ENCODE measurements around the gene GINS2.

The GINS2 gene

GRCh38 chr16:85716022-85716679 is 27.4 kb upstream of the GINS2 start:
- DNase-seq: peak; percentile 53

DNA sequence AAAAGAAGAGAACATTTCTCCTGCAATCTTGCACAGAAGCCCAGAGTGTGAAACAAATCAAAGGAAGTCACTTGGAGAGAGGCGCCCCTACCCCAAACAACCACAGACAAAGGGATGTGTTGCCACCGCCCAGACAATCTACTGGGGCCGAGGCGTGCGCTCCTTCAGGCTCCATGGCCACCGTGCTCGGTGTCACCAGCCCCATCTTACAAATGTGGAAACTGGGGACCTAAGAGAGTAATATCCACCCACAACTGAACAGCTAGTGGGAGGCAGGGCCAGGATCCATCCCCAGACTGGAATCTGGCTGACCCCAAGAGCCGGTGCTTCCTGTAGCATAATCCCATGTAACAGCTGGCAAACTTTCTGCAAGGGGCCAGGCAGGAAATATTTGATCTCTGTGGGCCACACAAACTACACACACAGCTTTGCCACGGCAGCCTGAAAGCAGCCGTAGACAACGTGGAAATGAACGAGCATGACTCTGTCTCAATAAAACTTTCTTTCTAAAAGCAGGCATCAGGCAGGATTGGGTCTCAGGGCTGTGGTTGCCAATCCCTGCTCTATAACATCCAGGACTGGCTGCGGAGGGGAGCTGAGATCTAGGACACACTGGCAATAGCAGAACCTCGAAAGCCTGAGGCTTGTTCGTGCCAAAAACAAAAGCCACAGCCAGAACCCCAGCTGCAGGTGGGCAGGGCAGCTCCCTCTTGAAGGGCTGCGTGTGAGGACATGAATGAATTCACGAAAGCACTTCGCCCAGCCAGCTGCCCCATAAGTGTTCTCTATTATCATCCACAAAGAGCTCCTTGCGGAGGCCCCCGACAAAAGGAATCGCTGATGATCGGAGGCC is 26.6 kb upstream of the GINS2 start:
- peak; percentile 73 for DNase-seq

GRCh38 chr16:85712801-85713200 is 24.0 kb upstream of the GINS2 start:
- peak; percentile 81 for DNase-seq

DNA sequence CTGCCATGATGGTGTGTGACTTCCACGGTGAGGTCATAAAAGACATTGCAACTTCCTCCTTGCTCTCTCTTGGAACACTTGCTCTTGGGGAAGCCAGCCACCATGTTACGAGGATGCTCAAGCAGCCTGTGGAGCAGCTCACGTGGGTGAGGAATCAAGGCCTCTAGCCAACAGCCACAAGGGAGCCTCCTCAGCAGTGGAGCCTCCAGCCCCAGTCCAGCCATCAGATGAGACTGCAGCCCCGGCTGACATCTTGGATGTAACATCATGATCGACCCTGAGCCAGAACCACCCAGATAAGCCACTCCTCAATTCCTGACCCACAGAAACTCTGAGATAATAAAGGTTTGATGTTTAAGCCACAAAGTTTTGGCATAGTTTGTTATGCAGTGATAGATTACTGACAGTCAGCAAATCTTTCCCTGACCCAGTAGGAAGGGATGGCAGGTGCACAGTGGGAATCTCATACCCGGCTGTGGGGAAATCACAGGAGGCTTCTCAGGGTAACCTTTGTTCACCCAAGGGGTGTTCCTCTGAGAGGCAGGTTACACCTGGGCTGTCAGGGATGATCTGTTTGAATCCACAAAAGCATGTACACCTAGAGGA is 23.3 kb upstream of the GINS2 start:
- DNase-seq: no peak

DNA sequence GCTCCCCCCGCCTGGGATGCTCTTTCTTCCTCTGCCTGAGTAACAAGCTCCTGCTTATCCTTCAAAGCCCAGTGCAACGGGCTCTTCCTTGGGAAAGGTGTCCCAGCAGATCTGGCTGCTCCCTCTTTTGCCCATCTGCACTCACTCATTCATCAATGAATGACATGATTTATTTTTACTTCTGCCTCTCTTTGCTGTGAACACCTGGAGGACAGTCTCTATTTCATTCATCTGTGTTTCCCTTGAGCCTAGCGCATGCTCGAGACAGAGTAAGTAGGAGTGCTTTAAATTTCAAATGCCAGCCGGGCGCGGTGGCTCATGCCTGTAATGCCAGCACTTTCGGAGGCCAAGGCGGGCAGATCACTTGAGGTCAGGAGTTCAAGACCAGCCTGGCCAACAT is 22.0 kb upstream of the GINS2 start:
- peak; percentile 79 for DNase-seq

DNA sequence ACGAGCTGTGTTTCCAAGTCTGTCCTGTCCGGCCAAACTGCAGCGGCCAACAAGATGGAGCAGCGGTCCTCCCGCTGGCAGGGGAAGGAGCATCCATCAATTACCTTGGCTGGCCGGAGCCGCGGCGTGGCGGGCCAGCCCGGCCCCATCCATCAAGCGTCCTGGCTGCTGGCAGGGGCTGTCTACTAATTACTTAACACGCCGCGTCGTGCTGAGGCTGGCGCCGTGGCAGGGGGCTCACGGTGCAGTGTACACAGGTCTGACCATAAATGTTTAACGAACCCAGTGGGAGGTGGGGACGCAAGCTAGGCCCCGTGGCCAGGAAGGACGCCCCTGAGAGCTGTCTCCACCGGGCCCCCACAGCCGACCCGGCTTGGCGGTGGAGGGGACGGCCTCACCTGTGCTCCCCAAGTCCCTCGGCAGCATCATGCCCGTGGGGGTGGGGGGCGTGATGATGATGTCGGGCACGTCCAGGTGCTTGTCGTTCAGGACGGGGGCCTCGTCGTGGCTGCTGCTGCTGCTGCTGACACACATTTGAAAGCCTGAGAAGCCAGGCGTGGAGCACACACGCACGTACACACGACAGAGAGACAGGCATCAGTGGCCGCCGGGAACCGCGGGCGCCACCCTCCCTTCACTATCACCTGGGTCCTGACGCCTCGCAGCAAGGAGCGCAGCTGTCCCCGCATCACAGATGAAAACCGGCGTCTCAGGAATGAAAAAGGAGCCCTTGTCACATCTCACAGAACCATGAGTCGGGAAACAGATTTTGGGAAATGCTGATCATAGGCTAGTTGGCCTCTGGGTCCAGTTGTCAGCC is 21.2 kb upstream of the GINS2 start:
- peak; percentile 92 for DNase-seq

DNA sequence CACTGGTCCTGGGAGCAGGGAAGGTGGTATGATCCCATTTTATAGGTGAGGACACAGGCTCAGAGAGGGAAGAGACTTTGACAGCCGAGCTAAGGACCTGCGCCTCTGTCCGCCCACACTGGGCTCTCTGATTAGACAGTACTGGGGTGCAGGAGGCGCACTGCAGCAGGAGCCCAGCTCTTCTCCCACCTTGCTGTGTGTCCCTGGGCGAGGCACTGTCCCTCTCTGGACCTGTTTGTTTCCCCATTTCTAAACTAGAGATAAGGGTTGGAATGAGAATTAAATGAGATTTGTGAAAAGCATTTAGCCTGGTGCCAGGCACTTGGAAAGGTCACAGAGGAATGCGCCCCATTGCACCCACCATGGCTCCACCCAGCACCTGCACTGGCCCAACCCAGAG is 19.6 kb upstream of the GINS2 start:
- no peak for DNase-seq

GRCh38 chr16:85707528-85708095 is 18.9 kb upstream of the GINS2 start:
- DNase-seq: peak; percentile 62

DNA sequence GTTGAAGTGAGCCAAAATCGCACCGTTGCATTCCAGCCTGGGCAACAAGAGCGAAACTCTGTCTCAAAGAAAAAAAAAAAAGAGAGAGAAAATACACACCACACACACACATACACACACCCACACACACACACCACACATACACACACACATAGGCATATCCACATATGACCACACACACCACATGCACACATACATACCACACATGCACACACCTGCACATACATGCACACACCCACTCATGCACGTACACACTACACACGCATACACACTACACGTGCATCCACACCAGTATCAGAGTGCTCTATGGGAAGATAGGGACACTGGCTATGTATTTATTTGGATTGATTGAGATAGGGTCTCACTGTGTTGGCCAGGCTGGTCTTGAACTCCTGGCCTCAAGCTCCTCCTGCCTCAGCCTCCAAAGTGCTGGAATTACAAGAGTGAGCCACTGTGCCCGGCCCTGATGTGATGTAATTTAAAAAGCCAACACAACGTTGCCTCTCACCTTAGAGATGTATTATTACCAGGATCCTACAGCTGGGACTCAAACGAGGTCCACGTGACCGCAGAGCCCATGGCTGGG is 17.8 kb upstream of the GINS2 start:
- DNase-seq: no peak

GRCh38 chr16:85704900-85705846 is 16.4 kb upstream of the GINS2 start:
- DNase-seq: no peak

DNA sequence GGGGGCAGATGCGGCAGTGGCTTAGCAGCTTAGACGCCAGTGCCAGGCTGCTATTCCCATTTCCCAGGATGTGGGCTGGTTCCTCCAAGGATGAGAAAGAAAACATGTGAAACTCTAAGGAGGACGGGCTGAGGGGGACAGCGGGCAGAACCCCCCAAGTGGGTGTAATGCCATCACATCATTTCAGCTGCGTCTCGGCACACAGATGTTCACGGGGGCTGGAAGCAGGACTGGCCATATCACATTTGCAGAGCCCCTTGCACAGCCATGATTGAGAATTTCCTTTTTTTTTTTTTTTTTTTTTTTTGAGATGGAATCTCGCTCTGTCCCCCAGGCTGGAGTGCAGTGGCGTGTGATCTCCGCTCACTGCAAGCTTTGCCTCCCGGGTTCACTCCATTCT is 15.3 kb upstream of the GINS2 start:
- DNase-seq: no peak

DNA sequence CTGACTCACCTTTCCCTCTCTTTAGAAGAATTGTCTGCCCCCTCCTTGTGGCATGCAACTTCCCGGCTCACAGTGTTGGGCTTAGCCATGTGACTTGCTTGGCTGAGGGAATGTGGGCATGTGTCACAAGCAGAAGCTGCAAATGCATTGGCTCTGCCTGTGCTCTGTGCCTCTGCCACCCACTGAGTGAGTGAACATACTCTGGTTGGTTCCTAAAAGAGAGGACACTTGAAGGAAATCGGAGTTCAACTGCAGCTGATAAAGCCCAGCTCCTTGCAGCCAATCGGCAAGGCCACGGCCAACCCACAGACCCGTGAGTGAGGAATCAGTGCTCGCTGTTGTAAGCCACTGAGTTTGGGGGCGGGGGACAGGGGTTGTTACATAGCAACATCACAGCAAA is 10.9 kb upstream of the GINS2 start:
- no peak for DNase-seq

DNA sequence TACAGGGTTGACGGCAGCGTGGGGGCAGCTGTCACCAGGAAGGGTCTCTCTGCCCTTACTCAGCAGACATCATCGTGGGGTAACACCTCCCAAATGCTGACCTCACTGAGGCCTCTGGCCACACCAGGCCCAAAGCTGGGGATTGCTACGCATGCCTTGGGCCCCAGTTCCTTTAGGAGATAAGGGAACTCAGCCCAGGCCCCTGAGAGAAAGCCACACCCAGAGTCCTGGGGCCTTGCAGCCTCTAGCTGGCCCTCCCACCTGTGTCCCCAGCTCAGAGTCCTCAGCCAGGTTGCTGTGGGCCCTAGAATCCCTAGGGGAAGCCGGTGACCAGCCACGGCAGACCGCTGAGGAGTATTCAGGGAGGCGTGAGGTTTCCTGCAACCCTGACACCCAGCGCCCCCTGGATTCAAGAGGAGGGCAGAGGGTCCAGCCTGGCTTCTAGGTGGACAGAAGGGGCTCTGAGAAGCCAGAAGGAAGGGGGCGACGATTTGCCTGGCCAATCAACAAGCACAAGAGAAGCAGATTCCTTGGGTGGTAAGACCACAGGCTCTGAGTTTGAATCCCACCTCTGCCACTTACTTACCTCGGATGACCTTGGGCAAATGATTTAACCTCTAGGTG is 10.3 kb upstream of the GINS2 start:
- no peak for DNase-seq

DNA sequence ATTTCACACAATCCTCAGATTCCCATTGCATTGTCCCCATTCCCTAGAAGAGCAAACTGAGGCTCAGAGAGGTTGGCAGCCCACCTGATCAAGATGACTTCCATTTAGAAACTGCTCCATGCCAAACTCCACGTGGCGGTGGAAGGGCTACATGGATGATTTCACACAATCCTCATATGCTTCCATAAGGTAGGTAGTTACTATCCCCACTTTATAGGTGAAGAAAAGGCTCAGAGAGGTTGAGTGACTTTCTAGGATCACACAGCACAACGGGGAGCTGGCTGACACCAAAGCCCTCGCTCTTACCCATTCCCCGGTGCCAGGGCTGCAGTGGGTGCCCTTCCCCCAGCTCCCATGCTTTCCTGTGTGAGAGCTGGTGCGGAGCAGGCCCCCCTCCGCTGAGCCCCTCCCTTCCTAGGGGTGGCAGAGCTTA is 9.7 kb upstream of the GINS2 start:
- DNase-seq: no peak

- peak; percentile 61 for DNase-seq
Measured at GRCh38 chr16:85697431-85697830, 8.7 kb upstream of the GINS2 start.

GRCh38 chr16:85696781-85697180 is 8.0 kb upstream of the GINS2 start:
- no peak for DNase-seq

DNA sequence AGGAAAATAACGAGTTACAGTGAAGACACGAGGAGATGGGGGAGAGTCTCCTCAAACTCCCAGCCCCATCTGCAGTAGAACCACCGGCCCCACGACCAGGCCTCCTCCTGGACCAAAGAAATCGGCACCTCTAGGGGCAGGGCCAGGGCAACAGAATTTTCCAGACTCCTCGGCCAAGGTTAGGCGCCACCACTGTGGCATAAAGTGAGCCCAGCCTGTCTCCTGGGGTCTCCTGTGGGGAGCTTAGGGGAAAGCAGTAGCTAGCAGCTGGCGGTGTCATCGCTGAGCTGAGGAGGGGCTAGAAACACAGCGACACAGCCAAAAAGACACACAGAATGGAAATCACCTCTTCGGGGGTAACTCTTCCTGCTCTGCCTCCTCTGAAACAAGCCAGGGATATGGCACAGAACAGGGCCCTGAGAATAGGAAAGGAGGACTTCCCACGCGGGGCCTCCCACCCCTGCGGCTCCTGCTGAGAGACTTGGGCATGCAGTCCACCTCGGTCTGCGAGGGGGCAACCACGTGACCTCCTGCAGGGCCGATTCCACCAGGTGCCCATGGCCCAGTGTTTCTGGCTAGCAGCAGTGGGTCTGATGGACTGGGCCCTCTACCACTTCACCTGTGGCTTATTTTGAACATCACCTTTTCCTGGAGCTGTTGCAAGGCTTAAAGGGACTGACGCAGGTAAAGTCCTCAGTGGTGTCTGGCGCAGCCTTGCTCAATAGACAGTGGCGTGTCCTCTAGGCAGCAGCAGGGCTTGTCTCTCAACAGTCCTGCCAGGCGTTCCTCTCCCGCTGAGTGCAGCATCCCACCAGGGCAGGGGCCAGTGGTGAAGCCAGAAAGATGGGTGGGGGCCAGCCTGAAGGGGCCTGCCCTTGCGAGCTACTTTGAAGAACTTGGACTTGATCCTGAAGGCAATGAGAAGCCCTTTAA is 6.7 kb upstream of the GINS2 start:
- DNase-seq: no peak

DNA sequence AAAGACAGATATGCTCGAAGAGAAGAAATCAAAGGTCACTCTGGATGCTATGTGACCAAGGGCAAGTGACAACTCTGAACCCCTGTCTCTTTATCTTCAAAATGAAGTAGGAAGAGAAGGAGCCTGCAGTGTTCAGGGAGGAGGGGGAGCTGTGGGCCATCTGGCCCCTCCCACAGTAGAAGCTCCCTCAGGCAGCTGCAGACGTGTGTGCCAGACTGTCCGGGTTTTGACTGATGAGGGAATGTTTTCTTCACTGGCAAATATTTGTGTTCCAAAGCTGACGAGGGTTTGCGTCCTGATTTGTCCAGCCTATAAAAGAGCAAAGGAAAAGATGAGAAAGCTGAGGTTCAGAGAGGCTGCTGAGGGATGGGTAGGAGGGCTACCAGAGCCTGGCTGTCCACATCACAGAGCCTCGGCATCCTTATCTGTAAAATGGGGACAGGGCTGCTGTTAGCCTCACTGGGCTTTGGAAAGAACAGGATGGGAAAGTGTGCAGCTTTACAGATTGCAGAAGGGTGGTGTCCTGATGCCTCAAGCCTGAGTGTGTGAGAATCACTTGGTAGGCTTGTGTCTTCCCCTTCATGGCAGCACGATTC is 1.8 kb upstream of the GINS2 start:
- peak; percentile 59 for DNase-seq

- no peak for DNase-seq
Measured at GRCh38 chr16:85689950-85690320, 1.2 kb upstream of the GINS2 start.

All from NCI-H69 (cell line).